Keratinocyte (primary cell): Measurements from ENCODE around the gene CRLF1. TPM values are rescaled to one million over a fixed set of nuclear protein-coding genes. Genes with fewer than 3 reads are reported as not detected.

Source experiments
- DNase-seq: peaks from one replicate; pipeline ENCODE4 v3.0.0-alpha.2; 2011; ENCODE audit warnings: low read depth, missing footprints, low spot score
- FAIRE-seq: peaks from 2 replicates; lab custom pipeline; 2011; peaks lifted over from hg19 to GRCh38; lab: Jason Lieb, UNC
- H2AFZ ChIP-seq: 2 replicates; pipeline ENCODE4 v1.6.0; 2012; ENCODE audit warnings: low read length, control low read depth, inconsistent platforms; ENCODE audit not compliant: control insufficient read depth
- H3K27ac ChIP-seq: 2 replicates; pipeline ENCODE4 v1.5.1; 2011; ENCODE audit warnings: low read length; ENCODE audit not compliant: control insufficient read depth, insufficient read depth
- H3K27me3 ChIP-seq: 3 replicates; pipeline ENCODE4 v1.6.0; 2011; ENCODE audit warnings: low read length; ENCODE audit not compliant: control insufficient read depth, insufficient read depth; ENCODE audit errors: extremely low read depth
- H3K36me3 ChIP-seq, 2 experiments: 2 replicates in 1 of 2; 3 replicates in 1 of 2; pipeline ENCODE4 v1.5.1; 2011; ENCODE audit warnings: low read length in 2 of 2, mild to moderate bottlenecking in 1 of 2; ENCODE audit not compliant: control insufficient read depth in 2 of 2, insufficient read depth in 2 of 2; ENCODE audit errors: extremely low read depth in 1 of 2
- H3K4me1 ChIP-seq: 3 replicates; pipeline ENCODE4 v1.5.1; 2011; ENCODE audit warnings: low read length; ENCODE audit not compliant: control insufficient read depth, insufficient read depth; ENCODE audit errors: extremely low read depth
- H3K4me2 ChIP-seq: 3 replicates; pipeline ENCODE4 v1.6.0; 2011; ENCODE audit warnings: low read depth, low read length; ENCODE audit not compliant: control insufficient read depth, insufficient read depth; ENCODE audit errors: extremely low read depth
- H3K4me3 ChIP-seq, 3 experiments: fragments of 200-600 bp in 1 of 3; sonication (generic) in 1 of 3; 2 replicates in 2 of 3; 3 replicates in 1 of 3; pipeline ENCODE4 v1.5.1; 2011 to 2016; ENCODE audit warnings: low read length in 3 of 3, mild to moderate bottlenecking in 3 of 3, control low read depth in 2 of 3, inconsistent platforms in 1 of 3, low read depth in 1 of 3, mixed read lengths in 1 of 3, mixed run types in 1 of 3, moderate library complexity in 1 of 3; ENCODE audit not compliant: control insufficient read depth in 2 of 3, insufficient read depth in 2 of 3; ENCODE audit errors: extremely low read depth in 1 of 3
- H3K79me2 ChIP-seq: 2 replicates; pipeline ENCODE4 v1.6.0; 2012; ENCODE audit warnings: low read length; ENCODE audit not compliant: control insufficient read depth, insufficient read depth
- H3K9ac ChIP-seq: 3 replicates; pipeline ENCODE4 v1.6.0; 2011; ENCODE audit warnings: low read length; ENCODE audit not compliant: control insufficient read depth, insufficient read depth; ENCODE audit errors: extremely low read depth
- H3K9me1 ChIP-seq: 3 replicates; pipeline ENCODE4 v1.6.0; 2011; ENCODE audit warnings: low read length; ENCODE audit not compliant: control insufficient read depth, insufficient read depth; ENCODE audit errors: extremely low read depth
- H3K9me3 ChIP-seq: 2 replicates; pipeline ENCODE4 v1.5.1; 2012; ENCODE audit warnings: low read depth, low read length; ENCODE audit not compliant: control insufficient read depth
- H4K20me1 ChIP-seq: 3 replicates; pipeline ENCODE4 v1.6.0; 2011; ENCODE audit warnings: low read length; ENCODE audit not compliant: control insufficient read depth, insufficient read depth; ENCODE audit errors: extremely low read depth
- EZH2 ChIP-seq: IDR thresholded peaks from one replicate; pipeline ENCODE4 v1.6.1; 2012; ENCODE audit warnings: inconsistent platforms, mild to moderate bottlenecking, low read length, moderate library complexity
- dilution Hi-C: fragments of 300-500 bp; cut with MboI; formaldehyde crosslinking; loops from one replicate; pipeline ENCODE4 v1.7.0; 2020; ENCODE audit warnings: low sequenced_read_pairs; ENCODE audit not compliant: extremely low pct_ligation_motif_present
- polyA plus RNA-seq, 5 experiments: library from polyadenylated mRNA; depleted of rRNA in 3 of 5; stranded (reverse) in 3 of 5; stranded (forward) in 1 of 5; unstranded in 1 of 5; fragments of >200 nt; gene quantifications; 1 replicate in 1 of 5; 2 replicates in 3 of 5; 3 replicates in 1 of 5; pipeline versions ENCODE4 v1.2.1 to v1.2.3, GENCODE V29; 2011 to 2012; ENCODE audit warnings: missing spikeins in 2 of 5, low read depth in 1 of 5, low replicate concordance in 1 of 5
- TF ChIP-seq, protein P1 (sequence below), 3 experiments: IDR thresholded peaks in 1 of 3; conservative IDR thresholded peaks in 1 of 3; optimal IDR thresholded peaks in 1 of 3; 2 replicates in 2 of 3; 3 replicates in 1 of 3; pipeline versions ENCODE3 to v1.5.1; 2011; ENCODE audit warnings: low read length in 3 of 3, mild to moderate bottlenecking in 3 of 3, moderate library complexity in 2 of 3, control low read depth in 1 of 3, inconsistent platforms in 1 of 3; ENCODE audit not compliant: insufficient read depth in 2 of 3; ENCODE audit errors: extremely low read depth in 1 of 3

CRLF1 gene
- polyA plus RNA-seq, 1 donor (not counting 4 experiments of a cell fraction or from before 2014, with no cell fraction given): 0.20 TPM

DNA sequence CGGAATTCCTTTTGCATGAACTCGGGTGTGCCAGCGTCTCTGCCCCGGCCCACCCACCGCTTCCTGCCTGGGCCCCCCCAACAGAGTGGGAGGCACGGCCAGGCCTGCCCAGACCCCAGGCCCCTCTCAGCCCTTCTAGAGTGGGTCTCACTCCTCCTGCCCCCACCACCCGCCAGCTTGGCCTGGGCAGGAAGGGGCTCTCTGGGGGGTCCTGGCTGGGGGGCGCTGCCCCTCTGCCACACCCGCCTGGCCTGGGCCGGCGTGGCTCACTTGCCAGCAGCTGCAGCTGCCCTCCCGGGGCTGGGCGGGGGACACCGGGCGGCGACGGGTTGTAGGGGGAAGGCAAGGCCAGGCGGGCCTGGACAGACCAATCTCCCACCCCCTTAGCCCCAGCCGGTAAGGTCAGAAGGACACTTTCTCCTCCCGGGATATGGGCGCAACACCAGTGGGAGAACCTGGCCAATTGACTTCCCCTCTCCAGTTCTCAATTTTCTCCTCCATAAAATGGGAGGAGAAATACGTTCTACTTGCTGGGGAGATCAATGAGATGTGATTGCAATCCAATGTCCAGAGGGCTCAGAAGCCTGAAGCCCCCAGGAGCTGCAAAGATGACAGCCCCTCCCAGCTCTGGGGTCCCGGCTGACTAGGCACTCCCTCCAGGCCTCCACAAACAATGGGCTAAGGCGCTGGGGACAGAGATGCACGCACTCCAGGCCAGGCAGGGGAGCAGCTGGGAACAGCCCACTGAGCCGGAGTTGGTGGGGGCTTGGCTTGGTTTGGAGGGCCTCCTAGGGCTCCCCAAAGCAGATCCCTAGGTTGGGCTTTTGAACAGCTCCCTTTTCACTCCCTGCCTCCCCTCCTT is 2.4 kb downstream of the CRLF1 start:
- no peaks in the 10 kb centered on the region for H3K79me2 ChIP-seq
- H3K4me1 ChIP-seq: peaks cover 8% of the 10 kb centered on the region
- H3K36me3 ChIP-seq: no peaks in the 10 kb centered on the region
- no peaks in the 10 kb centered on the region for H3K9me3 ChIP-seq
- H3K9me1 ChIP-seq: no peaks in the 10 kb centered on the region
- H3K4me3 ChIP-seq: no peak overlapping the region
- dilution Hi-C loops: no loop called here
- no peak for DNase-seq
- no peaks in the 10 kb centered on the region for H4K20me1 ChIP-seq
- no peak overlapping the region for H3K4me2 ChIP-seq
- H2AFZ ChIP-seq: no peak overlapping the region
- H3K27me3 ChIP-seq: peaks cover 38% of the 10 kb centered on the region
- no peak overlapping the region for H3K27ac ChIP-seq
- no peak for FAIRE-seq
- H3K9ac ChIP-seq: no peak overlapping the region
- TF ChIP-seq, protein P1, sequence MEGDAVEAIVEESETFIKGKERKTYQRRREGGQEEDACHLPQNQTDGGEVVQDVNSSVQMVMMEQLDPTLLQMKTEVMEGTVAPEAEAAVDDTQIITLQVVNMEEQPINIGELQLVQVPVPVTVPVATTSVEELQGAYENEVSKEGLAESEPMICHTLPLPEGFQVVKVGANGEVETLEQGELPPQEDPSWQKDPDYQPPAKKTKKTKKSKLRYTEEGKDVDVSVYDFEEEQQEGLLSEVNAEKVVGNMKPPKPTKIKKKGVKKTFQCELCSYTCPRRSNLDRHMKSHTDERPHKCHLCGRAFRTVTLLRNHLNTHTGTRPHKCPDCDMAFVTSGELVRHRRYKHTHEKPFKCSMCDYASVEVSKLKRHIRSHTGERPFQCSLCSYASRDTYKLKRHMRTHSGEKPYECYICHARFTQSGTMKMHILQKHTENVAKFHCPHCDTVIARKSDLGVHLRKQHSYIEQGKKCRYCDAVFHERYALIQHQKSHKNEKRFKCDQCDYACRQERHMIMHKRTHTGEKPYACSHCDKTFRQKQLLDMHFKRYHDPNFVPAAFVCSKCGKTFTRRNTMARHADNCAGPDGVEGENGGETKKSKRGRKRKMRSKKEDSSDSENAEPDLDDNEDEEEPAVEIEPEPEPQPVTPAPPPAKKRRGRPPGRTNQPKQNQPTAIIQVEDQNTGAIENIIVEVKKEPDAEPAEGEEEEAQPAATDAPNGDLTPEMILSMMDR (optimal IDR thresholded peaks at IDR 0.05 in 1 of 3, IDR thresholded peaks at IDR 0.05 in 1 of 3, conservative IDR thresholded peaks at IDR 0.05 in 1 of 3; ENCODE audit: extremely low read depth in 1 of 3, insufficient read depth in 2 of 3, low read length in 3 of 3): no peak
- no peak for TF ChIP-seq EZH2

DNA sequence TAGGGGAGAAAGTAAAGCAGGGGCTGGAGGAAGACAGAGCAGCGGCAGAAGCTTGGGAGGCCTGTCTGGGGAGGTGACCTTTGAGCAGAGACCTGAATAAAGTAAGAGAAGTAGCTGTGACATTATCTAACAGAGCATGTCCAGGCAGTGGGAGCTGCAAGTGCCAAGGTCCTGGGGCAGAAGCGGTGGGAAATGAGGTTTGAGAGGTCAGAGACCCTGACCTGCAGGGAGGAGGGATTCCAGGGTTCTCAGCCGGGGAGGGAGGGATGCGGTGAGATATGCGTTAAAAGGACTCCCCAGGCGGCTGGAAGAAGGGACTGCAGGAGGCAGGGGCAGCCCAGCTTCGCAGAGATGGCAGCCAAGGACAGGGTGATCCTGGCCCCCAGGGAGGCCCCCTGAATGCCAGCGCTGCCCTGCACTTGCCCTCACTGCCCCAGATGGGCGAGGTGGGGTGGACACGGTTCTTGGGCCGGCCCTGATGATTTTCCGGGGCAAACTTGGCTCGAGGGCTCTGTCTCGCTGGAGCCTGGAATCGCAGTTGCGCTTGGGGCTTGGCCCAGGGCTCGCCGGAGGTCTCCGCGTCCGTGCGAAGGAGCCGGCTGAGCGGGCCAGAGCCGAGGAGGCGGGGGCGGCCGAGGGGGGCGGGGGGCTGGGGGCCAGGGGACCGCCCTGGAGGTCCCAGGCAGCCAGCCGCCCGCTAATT is 3.2 kb downstream of the CRLF1 start:
- no peak for DNase-seq
- peaks cover 8% of the 10 kb centered on the region for H3K4me1 ChIP-seq
- no peaks in the 10 kb centered on the region for H3K9me1 ChIP-seq
- no peak overlapping the region for H2AFZ ChIP-seq
- H3K27me3 ChIP-seq: peaks cover 30% of the 10 kb centered on the region
- no peak for FAIRE-seq
- no peaks in the 10 kb centered on the region for H3K9me3 ChIP-seq
- H3K36me3 ChIP-seq: no peaks in the 10 kb centered on the region
- no peak overlapping the region for H3K4me2 ChIP-seq
- no peak for TF ChIP-seq EZH2
- TF ChIP-seq, protein P1 (optimal IDR thresholded peaks at IDR 0.05 in 1 of 3, IDR thresholded peaks at IDR 0.05 in 1 of 3, conservative IDR thresholded peaks at IDR 0.05 in 1 of 3; ENCODE audit: extremely low read depth in 1 of 3, insufficient read depth in 2 of 3, low read length in 3 of 3): no peak
- no peak overlapping the region for H3K4me3 ChIP-seq
- no peaks in the 10 kb centered on the region for H3K79me2 ChIP-seq
- H3K9ac ChIP-seq: no peak overlapping the region
- dilution Hi-C loops: no loop called here
- no peak overlapping the region for H3K27ac ChIP-seq
- H4K20me1 ChIP-seq: no peaks in the 10 kb centered on the region
